ENCODE results near the gene HSD17B1.

DNA sequence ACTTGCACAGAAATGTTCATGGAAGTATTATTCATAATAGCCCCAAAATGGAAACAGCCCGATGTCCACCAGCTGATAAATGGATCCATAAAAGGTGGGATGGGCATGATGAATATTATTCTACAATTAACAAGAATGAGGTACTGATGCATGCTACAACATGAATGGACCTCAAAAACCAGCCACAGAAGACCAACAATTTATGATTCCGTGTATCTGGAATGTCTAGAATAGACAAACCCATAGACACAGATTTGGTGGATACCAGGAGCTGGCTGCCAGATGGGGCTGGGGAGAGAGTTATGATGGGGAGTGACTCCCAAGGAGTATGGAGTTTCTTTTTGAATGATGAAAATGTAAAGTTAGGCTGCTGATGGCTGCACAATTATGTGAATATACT lies 27.5 kb upstream of the HSD17B1 start:
- TF ChIP-seq, protein P1, sequence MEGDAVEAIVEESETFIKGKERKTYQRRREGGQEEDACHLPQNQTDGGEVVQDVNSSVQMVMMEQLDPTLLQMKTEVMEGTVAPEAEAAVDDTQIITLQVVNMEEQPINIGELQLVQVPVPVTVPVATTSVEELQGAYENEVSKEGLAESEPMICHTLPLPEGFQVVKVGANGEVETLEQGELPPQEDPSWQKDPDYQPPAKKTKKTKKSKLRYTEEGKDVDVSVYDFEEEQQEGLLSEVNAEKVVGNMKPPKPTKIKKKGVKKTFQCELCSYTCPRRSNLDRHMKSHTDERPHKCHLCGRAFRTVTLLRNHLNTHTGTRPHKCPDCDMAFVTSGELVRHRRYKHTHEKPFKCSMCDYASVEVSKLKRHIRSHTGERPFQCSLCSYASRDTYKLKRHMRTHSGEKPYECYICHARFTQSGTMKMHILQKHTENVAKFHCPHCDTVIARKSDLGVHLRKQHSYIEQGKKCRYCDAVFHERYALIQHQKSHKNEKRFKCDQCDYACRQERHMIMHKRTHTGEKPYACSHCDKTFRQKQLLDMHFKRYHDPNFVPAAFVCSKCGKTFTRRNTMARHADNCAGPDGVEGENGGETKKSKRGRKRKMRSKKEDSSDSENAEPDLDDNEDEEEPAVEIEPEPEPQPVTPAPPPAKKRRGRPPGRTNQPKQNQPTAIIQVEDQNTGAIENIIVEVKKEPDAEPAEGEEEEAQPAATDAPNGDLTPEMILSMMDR (conservative IDR thresholded peaks at IDR 0.05; ENCODE audit: low read depth, low read length) = no peak
- TF ChIP-seq EZH2 (IDR thresholded peaks at IDR 0.05; ENCODE audit: borderline replicate concordance, low read depth, low read length, poor library complexity, severe bottlenecking) = no peak
